ENCODE results near the gene TRPV2. TPM values are rescaled to one million over a fixed set of nuclear protein-coding genes. Genes with fewer than 3 reads are reported as not detected.
"Not testable (repeated sequence)": the region's sequence is repeated elsewhere in the genome, so short reads cannot be mapped to it uniquely, and the experiment has no call there.

The TRPV2 gene
- total and polyA plus RNA-seq, 4 donors = 2.9 to 9.3 (median 4.6) TPM

DNA sequence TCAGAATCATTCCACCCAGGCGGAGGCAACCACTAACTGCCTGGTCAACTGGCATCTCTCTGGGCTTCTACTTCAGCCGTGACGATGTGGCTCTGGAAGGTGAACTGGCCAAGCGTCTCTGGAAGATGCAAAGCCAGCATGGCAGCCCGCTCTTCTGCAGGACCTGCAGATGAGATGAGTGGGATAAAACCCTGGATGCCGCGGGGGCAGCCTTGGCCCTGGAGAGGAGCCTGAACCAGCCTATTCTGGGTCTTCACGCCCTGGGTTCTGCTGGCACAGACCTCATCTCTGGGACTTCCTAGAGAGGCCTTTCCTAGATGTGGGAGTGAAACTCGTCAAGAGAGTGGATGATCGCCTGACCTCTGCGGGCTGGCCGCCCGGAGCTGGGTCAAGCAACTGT lies 23.9 kb upstream of the TRPV2 start (continued):
- TF ChIP-seq, protein P1, sequence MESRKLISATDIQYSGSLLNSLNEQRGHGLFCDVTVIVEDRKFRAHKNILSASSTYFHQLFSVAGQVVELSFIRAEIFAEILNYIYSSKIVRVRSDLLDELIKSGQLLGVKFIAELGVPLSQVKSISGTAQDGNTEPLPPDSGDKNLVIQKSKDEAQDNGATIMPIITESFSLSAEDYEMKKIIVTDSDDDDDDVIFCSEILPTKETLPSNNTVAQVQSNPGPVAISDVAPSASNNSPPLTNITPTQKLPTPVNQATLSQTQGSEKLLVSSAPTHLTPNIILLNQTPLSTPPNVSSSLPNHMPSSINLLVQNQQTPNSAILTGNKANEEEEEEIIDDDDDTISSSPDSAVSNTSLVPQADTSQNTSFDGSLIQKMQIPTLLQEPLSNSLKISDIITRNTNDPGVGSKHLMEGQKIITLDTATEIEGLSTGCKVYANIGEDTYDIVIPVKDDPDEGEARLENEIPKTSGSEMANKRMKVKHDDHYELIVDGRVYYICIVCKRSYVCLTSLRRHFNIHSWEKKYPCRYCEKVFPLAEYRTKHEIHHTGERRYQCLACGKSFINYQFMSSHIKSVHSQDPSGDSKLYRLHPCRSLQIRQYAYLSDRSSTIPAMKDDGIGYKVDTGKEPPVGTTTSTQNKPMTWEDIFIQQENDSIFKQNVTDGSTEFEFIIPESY (IDR thresholded peaks at IDR 0.05) = no peak
- no peak for TF ChIP-seq RXRA (IDR thresholded peaks at IDR 0.05)
- TF ChIP-seq RAD21 (IDR thresholded peaks at IDR 0.05) = no peak
- TF ChIP-seq, protein P2, sequence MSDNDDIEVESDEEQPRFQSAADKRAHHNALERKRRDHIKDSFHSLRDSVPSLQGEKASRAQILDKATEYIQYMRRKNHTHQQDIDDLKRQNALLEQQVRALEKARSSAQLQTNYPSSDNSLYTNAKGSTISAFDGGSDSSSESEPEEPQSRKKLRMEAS (IDR thresholded peaks at IDR 0.05) = no peak

DNA sequence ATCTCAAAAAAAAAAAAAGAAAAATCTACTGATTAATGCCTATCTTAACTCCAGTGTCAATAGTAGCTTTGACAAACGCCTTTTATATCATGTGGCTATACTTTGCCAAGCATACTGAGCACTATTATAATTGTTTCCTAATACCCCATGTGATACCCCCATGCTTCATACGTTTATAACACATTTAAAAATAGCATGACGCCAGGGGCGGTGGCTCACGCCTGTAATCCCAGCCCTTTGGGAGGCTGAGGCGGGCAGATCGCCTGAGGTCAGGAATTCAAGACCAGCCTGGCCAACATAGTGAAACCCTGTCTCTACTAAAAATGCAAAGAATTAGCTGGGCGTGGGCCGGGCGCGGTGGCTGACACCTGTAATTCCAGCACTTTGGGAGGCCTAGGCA lies 22.9 kb upstream of the TRPV2 start:
- H3K4me3 ChIP-seq (ENCODE audit: low read depth in 1 of 3, low read length in 3 of 3); H3K9ac ChIP-seq (ENCODE audit: low read depth in 1 of 2, low read length in 2 of 2); H3K27ac ChIP-seq (ENCODE audit: low read depth in 1 of 2, low read length in 2 of 2); H3K4me1 ChIP-seq (ENCODE audit: control insufficient read depth in 4 of 4, insufficient read depth in 4 of 4, low read length in 3 of 4); H3K27me3 ChIP-seq (ENCODE audit: control insufficient read depth in 4 of 4, insufficient read depth in 4 of 4, low read length in 3 of 4); DNase-seq (ENCODE audit: low spot score); H3K36me3 ChIP-seq (ENCODE audit: control insufficient read depth in 4 of 4, insufficient read depth in 3 of 4, low read depth in 1 of 4, low read length in 3 of 4); H3K9me3 ChIP-seq (ENCODE audit: control insufficient read depth in 4 of 4, low read length in 3 of 4): not testable (repeated sequence)
- WGBS = 96% methylated on average over 11 of the region's 11 CpGs

DNA sequence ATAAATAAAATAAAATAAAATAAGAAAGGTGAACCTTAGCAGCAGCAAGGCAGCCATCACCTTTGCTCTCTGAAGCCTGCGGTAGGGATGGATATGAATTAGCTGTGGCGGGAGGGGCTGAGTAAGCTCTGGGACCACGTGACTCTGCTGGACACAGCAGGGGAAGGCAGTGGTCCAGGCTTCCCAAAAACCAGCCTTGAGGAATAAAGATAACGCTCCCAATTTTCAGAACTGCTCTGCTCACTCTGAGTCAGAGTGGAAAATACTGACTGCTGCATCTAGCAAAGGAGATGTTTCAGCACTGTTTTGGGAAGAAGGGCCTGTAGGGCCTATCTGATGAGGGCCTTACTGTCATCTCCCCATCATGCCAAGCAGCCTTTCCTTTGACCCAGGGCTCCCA lies 19.5 kb upstream of the TRPV2 start:
- H3K4me1 ChIP-seq (ENCODE audit: control insufficient read depth in 4 of 4, insufficient read depth in 4 of 4, low read length in 3 of 4) = peaks cover 4 to 18% (median 15%) of the 10 kb centered on the region in 4 donors
- H3K4me3 ChIP-seq (ENCODE audit: low read depth in 1 of 3, low read length in 3 of 3); H3K36me3 ChIP-seq (ENCODE audit: control insufficient read depth in 4 of 4, insufficient read depth in 3 of 4, low read depth in 1 of 4, low read length in 3 of 4); H3K9ac ChIP-seq (ENCODE audit: low read depth in 1 of 2, low read length in 2 of 2); H3K9me3 ChIP-seq (ENCODE audit: control insufficient read depth in 4 of 4, low read length in 3 of 4); H3K27me3 ChIP-seq (ENCODE audit: control insufficient read depth in 4 of 4, insufficient read depth in 4 of 4, low read length in 3 of 4); DNase-seq (ENCODE audit: low spot score): not testable (repeated sequence)
- peak overlapping the region in 1 of 2 donors; percentile 35 for H3K27ac ChIP-seq (ENCODE audit: low read depth in 1 of 2, low read length in 2 of 2)
- 78% methylated on average over 4 of the region's 4 CpGs for WGBS

DNA sequence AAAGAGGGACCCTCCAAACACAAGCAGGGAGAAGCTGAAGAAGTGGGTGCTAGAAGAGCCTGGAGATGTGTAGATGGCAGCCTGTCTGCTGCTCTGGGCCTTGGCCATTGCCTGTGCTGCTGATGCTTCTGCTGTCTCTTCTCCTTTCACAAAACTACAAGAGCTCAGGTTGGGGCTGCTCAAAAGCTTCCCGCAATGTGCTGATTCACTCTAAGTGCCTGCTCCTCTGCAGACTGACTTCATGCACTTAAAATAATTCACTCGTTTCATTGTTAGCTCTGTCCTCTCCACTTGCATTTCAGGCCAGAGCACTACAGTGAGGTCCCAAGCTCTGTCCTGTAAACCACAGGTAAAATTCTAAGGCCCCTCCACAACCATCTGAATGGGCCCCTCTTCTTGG lies 18.7 kb upstream of the TRPV2 start:
- H3K4me3 ChIP-seq (ENCODE audit: low read depth in 1 of 3, low read length in 3 of 3); H3K36me3 ChIP-seq (ENCODE audit: control insufficient read depth in 4 of 4, insufficient read depth in 3 of 4, low read depth in 1 of 4, low read length in 3 of 4); H3K9me3 ChIP-seq (ENCODE audit: control insufficient read depth in 4 of 4, low read length in 3 of 4); H3K27me3 ChIP-seq (ENCODE audit: control insufficient read depth in 4 of 4, insufficient read depth in 4 of 4, low read length in 3 of 4); H3K9ac ChIP-seq (ENCODE audit: low read depth in 1 of 2, low read length in 2 of 2); DNase-seq (ENCODE audit: low spot score): not testable (repeated sequence)
- Histone ChIP-seq H3K4me1 (ENCODE audit: control insufficient read depth in 4 of 4, insufficient read depth in 4 of 4, low read length in 3 of 4) (peaks cover 4 to 18% (median 15%) of the 10 kb centered on the region in 4 donors), H3K27ac (ENCODE audit: low read depth in 1 of 2, low read length in 2 of 2) (peak overlapping the region in 1 of 2 donors; percentile 35)
- 81% methylated on average over 2 of the region's 2 CpGs for WGBS

DNA sequence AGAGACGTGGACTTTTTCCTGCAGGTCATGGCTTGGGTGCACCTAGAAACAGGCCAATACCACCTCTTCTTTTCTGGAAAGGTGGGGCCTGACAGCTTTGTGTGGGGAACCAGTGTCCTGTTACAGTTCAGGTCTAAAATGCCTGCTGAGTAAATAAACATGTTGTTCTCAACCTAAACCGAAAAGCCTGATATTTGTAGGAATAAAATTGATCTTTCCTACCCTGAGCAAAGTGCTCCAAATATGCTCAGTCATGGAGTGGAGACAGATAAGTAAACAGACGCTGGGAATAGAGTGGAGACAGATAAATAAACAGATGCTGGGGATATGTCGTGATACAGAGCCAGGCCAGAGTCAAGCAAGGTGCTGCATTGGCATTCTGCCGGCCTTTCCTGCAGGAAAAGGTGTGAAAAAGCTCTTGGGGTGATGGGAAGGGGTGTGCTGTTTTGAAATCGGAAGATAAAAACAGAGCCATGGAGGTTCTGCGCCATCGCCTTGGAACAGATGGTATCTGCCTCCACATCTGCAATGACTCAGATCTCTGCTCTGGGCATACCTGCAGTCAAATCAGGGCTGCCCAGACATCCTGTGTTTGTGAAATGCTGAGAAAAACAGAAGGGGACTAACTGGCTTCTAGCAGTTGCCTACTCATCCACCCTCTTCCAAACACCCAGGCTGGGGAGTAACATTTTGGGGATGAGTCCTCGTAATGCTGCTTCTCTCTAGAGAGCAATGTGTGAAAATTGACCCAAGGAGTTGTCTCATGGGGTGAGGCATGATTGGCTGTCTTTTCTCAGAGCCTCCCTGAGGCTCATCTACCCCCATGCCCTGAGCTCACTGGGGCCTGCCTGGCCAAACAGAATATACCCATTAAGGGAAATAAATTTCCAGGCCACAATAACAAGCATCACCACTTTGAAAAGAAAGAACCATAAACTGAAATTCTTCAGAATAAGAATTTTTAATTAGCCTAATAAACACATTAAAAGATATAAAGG lies 16.8 kb upstream of the TRPV2 start:
- 41% methylated on average over 9 of the region's 9 CpGs for WGBS
- peak overlapping the region; percentile 90 to 94 for H3K27ac ChIP-seq (ENCODE audit: low read depth in 1 of 2, low read length in 2 of 2)
- TF ChIP-seq TAF1 (conservative IDR thresholded peaks at IDR 0.05) = no peak
- TF ChIP-seq GABPA (IDR thresholded peaks at IDR 0.05 in 1 of 2, conservative IDR thresholded peaks at IDR 0.05 in 1 of 2) = peak in 1 of 2 donors; percentile 47
- TF ChIP-seq, protein P3, sequence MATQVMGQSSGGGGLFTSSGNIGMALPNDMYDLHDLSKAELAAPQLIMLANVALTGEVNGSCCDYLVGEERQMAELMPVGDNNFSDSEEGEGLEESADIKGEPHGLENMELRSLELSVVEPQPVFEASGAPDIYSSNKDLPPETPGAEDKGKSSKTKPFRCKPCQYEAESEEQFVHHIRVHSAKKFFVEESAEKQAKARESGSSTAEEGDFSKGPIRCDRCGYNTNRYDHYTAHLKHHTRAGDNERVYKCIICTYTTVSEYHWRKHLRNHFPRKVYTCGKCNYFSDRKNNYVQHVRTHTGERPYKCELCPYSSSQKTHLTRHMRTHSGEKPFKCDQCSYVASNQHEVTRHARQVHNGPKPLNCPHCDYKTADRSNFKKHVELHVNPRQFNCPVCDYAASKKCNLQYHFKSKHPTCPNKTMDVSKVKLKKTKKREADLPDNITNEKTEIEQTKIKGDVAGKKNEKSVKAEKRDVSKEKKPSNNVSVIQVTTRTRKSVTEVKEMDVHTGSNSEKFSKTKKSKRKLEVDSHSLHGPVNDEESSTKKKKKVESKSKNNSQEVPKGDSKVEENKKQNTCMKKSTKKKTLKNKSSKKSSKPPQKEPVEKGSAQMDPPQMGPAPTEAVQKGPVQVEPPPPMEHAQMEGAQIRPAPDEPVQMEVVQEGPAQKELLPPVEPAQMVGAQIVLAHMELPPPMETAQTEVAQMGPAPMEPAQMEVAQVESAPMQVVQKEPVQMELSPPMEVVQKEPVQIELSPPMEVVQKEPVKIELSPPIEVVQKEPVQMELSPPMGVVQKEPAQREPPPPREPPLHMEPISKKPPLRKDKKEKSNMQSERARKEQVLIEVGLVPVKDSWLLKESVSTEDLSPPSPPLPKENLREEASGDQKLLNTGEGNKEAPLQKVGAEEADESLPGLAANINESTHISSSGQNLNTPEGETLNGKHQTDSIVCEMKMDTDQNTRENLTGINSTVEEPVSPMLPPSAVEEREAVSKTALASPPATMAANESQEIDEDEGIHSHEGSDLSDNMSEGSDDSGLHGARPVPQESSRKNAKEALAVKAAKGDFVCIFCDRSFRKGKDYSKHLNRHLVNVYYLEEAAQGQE (IDR thresholded peaks at IDR 0.05) = peak; percentile 69
- peak; percentile 89 for TF ChIP-seq FOXA1 (IDR thresholded peaks at IDR 0.05)
- TF ChIP-seq, protein P4, sequence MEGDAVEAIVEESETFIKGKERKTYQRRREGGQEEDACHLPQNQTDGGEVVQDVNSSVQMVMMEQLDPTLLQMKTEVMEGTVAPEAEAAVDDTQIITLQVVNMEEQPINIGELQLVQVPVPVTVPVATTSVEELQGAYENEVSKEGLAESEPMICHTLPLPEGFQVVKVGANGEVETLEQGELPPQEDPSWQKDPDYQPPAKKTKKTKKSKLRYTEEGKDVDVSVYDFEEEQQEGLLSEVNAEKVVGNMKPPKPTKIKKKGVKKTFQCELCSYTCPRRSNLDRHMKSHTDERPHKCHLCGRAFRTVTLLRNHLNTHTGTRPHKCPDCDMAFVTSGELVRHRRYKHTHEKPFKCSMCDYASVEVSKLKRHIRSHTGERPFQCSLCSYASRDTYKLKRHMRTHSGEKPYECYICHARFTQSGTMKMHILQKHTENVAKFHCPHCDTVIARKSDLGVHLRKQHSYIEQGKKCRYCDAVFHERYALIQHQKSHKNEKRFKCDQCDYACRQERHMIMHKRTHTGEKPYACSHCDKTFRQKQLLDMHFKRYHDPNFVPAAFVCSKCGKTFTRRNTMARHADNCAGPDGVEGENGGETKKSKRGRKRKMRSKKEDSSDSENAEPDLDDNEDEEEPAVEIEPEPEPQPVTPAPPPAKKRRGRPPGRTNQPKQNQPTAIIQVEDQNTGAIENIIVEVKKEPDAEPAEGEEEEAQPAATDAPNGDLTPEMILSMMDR (IDR thresholded peaks at IDR 0.05; ENCODE audit: low read depth, low read length, missing input control) = no peak
- TF ChIP-seq, protein P5, sequence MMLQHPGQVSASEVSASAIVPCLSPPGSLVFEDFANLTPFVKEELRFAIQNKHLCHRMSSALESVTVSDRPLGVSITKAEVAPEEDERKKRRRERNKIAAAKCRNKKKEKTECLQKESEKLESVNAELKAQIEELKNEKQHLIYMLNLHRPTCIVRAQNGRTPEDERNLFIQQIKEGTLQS (IDR thresholded peaks at IDR 0.05) = no peak
- peak; percentile 79 to 82 for TF ChIP-seq RXRA (IDR thresholded peaks at IDR 0.05)
- TF ChIP-seq YY1 (IDR thresholded peaks at IDR 0.05) = peak; percentile 93

More for the DNA sequence above, 16.8 kb upstream of the TRPV2 start:
- Histone ChIP-seq H3K27me3 (ENCODE audit: control insufficient read depth in 4 of 4, insufficient read depth in 4 of 4, low read length in 3 of 4) (no peaks in the 10 kb centered on the region), H3K4me1 (ENCODE audit: control insufficient read depth in 4 of 4, insufficient read depth in 4 of 4, low read length in 3 of 4) (peaks cover 4 to 18% (median 15%) of the 10 kb centered on the region in 4 donors), H3K4me3 (ENCODE audit: low read depth in 1 of 3, low read length in 3 of 3) (no peak overlapping the region), H3K9ac (ENCODE audit: low read depth in 1 of 2, low read length in 2 of 2) (peak overlapping the region in 1 of 2 donors; percentile 39), H3K36me3 (ENCODE audit: control insufficient read depth in 4 of 4, insufficient read depth in 3 of 4, low read depth in 1 of 4, low read length in 3 of 4) (no peaks in the 10 kb centered on the region), H3K9me3 (ENCODE audit: control insufficient read depth in 4 of 4, low read length in 3 of 4) (no peaks in the 10 kb centered on the region)
- peak; percentile 58 for DNase-seq (ENCODE audit: low spot score)
